Frontal cortex (tissue), 4 donors: ENCODE data around the gene SOD1. TPM values are rescaled to one million over a fixed set of nuclear protein-coding genes. Genes with fewer than 3 reads are reported as not detected.
A peak's percentile ranks its signal among the peaks of the same experiment; 100 is the strongest.
"Not testable (repeated sequence)": the region's sequence is repeated elsewhere in the genome, so short reads cannot be mapped to it uniquely, and the experiment has no call there.

Source experiments
- DNase-seq, 2 donors: peaks; one replicate each; pipeline ENCODE4 v3.0.0; 2012; ENCODE audit warnings: low spot score in 2 of 2
- FAIRE-seq: peaks from 2 replicates; lab custom pipeline; 2012; peaks lifted over from hg19 to GRCh38; lab: Jason Lieb, UNC
- total RNA-seq: library from RNA; depleted of rRNA; stranded (reverse); fragments of >200 nt; gene quantifications from one replicate; pipeline ENCODE4 v1.2.3, GENCODE V29; 2014
- donor health status: control.
- donor health status: control.
- donor health status: control.

The SOD1 gene
- total RNA-seq = 103 TPM

DNA sequence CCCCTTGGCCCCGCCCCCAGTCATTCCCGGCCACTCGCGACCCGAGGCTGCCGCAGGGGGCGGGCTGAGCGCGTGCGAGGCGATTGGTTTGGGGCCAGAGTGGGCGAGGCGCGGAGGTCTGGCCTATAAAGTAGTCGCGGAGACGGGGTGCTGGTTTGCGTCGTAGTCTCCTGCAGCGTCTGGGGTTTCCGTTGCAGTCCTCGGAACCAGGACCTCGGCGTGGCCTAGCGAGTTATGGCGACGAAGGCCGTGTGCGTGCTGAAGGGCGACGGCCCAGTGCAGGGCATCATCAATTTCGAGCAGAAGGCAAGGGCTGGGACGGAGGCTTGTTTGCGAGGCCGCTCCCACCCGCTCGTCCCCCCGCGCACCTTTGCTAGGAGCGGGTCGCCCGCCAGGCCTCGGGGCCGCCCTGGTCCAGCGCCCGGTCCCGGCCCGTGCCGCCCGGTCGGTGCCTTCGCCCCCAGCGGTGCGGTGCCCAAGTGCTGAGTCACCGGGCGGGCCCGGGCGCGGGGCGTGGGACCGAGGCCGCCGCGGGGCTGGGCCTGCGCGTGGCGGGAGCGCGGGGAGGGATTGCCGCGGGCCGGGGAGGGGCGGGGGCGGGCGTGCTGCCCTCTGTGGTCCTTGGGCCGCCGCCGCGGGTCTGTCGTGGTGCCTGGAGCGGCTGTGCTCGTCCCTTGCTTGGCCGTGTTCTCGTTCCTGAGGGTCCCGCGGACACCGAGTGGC, at the start of gene SOD1:
TSS of gene SOD1 (plus strand) at position 158 of the 723 bp plus-strand sequence. CDS start at position 235, 77 bp downstream.
- DNase-seq = peak; percentile 97 to 98
- no peak for FAIRE-seq

DNA sequence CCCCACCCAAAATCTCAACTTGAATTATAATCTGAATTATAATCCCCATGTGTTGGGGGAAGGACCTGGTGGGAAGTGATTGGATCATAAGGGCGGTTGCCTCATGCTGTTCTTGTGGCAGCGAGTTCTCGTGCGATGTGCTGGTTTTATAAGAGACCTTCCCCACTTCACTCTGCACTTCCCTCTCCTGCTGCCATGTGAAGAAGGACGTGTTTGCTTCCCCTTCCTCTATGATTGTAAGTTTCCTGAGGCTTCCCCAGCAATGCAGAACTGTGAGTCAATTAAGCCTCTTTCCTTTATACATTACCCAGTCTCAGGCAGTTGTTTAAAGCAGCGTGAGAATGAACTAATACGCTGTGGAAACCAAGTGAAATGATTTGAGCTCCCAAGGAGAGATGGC, 48.0 kb upstream of the SOD1 start:
- DNase-seq = no peak
- no peak for FAIRE-seq

DNA sequence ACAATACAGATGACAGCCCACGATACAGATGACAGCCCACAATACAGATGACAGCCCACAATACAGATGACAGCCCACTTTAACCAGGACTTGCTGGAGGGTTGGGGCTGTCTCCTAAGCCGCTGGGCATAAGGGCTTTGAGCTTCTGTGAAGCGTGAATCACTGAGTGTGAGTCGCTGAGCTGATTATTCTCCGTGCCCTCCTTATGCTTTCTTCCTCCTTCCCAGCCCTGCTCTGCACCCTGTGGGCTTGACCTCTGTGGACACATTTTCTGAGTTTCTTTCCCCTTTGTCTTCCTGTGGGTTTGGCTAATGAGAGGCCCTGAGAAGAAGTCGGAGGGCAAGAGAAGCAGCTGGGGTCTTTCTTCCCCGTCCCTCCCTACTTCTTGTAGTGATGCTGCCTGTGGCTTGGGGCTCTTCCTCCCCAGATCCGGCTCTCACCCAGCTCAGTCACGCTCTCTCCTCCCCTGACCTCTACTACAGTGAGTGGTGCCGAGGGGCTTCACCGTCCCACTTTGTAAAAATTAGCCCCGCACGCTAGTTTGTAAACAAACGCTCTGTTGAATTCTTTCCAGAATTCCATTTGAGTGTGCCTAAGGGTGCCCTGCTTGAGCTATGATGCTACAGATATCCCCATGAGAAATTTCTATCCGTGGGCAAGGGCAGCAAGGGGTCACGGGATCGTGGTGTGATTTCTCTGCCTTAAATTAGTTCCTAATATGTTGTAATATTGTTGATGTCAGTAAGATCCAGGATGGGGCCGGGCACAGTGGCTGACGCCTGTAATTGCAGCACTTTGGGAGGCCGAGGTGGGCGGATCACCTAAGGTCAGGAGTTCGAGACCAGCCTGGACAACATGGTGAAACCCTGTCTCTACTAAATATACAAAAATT, 46.4 kb upstream of the SOD1 start:
- DNase-seq = no peak
- FAIRE-seq = no peak

DNA sequence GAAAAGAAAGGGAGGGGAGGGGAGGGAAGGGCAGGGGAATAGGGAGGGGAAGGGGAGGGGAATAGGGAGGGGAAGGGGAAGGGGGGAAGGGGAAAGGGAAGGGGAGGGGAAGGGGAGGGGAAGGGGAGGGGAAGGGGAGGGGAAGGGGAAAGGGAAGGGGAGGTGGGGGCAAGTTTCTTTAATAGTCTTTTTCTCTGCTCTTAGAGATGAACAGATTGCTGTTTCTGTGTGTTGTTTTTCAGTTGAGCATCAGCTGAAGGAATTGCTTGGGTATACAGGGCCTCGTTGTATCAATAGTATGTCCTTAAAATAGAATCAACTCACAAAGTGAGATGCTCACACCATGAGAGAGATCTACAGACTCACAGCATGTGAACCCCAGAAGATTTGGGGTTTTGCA, 44.8 kb upstream of the SOD1 start:
- FAIRE-seq (no peak), DNase-seq (no peak)

DNA sequence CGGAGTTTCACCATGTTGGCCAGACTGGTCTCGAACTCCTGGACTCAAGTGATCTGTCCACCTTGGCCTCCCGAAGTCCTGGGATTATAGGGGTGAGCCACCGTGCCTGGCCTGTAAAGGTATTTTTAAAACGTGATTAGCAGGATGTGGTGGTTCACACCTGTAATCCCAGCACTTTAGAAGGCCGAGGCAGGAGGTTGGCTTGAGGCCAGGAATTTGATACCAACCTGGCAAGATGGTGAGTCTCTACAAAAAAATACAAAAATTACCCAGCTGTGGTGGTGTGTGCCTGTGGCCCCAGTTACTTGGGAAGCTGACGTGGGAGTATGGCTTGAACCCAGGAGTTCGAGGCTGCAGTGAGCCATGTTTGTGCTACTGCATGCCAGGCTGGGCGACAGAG, 43.3 kb upstream of the SOD1 start:
- no peak for DNase-seq
- FAIRE-seq = no peak

DNA sequence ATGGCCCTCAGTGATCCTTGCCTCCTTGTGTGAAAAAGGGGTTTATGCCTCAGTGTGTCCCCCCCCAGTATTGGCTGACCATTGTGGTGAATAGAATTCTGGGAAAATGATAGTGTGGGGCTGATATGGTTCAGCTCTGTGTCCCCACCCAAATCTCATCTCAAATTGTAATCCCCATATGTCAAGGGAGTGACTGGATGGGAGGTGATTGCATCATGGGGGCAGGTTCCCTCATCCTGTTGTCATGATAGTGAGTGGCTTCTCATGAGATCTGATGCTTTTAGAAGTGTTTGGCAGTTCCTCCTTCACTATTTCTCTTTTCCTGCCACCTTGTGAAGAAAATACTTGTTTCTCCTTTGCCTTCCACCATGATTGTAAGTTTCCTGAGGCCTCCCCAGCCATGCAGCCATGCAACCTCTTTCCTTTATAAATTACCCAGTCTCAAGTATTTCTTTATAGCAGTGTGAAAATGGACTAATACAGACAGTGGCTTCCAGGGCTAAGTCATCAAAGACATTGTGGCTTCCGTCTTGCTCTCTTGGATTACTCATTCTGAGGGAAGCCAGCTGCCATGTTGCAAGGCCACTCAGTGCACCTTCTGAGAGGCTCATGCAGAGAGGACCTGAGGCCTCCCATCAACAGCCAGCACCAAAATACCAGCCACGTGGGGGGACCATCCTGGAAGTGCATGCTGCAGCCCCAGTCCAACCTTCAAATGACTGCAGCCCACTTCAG, 40.6 kb upstream of the SOD1 start:
- FAIRE-seq (no peak), DNase-seq (no peak)

DNA sequence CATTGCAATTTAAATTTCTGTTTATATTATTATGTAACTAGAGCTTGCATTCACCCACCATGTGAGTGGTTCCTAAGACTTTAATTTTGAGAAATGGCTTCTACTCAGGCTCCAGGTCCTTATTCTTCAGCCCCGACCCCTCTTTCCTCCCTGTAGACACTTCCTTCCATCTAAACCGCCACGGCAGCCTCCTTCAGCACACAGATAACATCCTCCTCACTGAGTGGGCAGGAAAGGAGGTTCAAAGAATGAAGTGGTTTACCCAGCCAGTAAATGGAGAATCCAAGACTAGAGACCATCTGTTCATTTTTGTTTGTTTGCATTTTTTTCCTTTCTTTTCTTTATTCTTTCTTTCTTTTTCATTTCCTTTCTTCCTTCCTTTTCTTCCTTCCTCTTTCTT, 37.1 kb upstream of the SOD1 start:
- DNase-seq = no peak
- no peak for FAIRE-seq

DNA sequence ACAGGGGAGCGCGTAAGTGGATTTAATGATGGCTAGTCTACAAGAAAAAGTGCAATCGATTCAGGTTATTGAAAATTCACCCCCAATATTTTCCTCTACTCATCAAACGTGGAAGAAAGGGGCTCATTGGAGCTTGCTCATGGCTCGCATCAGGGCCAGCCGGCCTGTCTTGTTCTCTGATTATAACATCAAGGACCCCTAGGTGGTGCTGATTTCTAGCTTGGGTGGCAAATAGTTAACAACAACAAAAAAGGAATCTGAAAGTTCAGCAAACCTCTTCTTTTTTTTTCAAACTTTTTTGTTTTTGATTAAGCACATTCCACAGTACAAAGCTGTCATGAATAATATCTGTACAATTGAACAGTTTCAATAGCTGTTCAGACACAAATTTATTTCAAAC, 35.8 kb upstream of the SOD1 start:
- FAIRE-seq = no peak
- DNase-seq = no peak

DNA sequence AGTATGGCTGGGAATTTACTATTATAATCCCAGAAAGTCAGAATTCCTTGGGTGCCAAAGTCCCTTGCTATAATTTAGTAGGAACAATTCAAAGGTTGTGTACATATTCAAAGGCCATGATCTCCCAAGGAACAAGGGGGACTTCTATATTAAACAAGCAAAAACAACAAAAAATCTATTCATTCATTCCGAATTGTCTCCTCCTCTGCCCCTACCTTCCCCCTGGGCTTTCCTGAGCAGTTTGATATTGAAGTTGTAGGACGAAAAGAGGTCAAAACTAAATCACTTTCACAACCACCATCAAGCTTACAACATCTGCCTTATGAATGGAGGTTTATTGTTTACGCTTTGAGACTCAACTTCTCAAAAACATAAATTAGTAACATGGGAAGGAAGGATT, 35.3 kb upstream of the SOD1 start:
- FAIRE-seq (no peak), DNase-seq (no peak)

DNA sequence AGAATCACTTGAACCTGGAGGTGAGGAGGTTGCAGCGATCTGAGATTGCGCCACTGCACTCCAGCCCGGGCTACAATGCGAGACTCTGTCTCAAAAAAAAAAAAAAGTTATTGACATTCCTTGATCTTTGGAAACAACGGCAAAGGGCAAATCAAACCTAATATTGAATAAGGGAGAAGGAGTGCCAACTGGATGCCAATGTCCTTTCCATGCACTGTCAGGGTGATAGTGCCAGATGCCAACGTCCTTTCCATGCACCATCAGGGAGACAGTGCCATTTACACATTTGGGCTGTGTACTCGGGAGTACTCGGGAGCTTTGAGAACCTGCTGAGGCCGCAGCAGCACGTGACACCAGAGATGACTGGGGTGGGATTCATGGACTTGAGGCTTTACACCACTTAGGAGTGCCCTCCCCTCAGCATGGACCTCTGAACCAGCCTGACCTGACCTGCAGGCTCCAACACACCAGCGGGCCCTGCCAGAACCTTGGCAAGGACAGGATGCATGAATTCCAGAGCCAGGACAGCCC, 34.5 kb upstream of the SOD1 start:
- FAIRE-seq (no peak), DNase-seq (no peak)

DNA sequence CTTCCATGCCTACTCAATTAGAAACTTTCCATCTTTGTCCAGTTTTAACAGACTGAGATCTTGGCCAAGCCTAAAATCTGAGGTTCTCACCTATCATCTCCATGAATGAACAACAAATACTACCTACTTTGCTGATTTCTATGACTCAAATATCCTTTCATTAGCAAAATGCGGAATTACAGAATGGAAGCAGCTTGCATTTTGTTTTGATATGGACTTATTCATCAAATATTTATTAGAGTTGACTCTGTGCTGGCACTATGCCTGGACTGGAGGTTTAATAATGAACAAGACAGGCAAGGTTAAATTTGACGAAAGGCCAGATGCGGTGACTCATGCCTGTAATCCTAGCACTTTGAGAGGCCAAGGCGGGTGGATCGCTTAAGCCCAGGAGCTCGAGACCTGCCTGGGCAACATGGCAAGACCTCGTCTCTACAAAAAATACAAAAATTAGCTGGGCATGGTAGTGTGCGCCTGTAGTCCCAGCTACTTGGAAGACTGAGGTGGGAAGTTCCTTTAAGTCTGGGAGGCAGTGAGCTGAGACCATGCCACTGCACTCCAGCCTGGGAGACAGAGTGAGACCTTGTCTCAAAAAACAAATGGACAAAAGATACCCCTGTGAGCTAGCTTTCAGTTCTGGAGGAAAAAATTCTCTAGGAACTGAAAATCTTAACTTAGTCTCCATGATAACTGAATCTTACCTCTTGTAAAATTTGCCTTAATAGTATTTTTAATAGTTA, 29.4 kb upstream of the SOD1 start:
- no peak for DNase-seq
- FAIRE-seq = no peak

DNA sequence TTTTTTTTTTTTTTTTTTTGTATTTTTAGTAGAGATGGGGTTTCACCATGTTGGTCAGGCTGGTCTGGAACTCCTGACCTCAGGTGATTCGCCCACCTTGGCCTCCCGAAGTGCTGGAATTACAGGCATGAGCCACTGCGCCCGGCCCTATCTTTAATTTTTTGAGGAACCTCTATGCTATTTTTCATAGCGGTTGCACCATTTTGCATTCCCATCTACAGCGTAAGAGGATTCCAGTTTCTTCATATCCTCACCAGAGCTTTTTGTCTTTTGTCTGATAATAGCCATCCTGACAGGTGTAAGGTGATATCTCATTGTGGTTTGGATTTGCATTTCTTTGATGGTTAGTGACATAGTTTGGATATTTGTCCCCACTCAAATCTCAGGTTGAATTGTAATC, 27.6 kb upstream of the SOD1 start:
- not testable (repeated sequence) for DNase-seq, FAIRE-seq

DNA sequence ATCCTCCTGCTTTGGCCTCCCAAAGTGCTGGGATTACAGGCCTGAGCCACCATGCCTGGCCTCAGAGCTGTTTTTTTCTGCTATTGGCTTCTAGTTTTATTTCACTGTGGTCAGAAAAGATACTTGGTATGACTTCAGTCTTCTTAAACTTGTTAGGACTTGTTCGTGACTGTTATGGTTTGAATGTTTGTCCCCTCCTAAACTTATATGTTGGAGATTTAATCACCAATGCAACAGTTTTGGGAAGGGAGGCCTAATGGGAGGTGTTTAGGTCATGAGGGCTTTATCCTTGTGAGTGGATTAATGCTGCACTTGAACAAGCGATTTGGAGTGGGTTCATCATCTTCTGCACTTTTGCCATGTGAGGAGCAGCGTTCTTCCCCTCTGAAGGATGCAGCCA, 24.5 kb upstream of the SOD1 start:
- FAIRE-seq = no peak
- no peak for DNase-seq

DNA sequence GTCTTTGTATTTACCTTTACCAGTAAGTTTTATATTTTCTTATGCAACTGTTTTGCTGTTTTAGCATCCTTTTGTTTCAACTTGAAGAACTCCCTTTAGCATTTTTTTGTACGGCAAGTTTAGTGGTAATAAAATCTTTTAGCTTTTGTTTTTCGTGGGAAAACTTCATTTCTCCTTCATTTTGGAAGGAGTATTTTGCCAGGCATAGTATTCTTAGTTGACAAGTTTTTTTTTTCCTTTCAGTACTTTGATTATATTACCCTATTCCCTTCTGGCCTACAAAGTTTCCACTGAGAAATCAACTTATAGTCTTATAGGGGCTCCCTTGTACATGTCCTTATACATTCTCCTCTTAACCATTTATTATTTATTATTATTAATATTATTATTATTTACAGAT, 22.6 kb upstream of the SOD1 start:
- no peak for FAIRE-seq
- no peak for DNase-seq

DNA sequence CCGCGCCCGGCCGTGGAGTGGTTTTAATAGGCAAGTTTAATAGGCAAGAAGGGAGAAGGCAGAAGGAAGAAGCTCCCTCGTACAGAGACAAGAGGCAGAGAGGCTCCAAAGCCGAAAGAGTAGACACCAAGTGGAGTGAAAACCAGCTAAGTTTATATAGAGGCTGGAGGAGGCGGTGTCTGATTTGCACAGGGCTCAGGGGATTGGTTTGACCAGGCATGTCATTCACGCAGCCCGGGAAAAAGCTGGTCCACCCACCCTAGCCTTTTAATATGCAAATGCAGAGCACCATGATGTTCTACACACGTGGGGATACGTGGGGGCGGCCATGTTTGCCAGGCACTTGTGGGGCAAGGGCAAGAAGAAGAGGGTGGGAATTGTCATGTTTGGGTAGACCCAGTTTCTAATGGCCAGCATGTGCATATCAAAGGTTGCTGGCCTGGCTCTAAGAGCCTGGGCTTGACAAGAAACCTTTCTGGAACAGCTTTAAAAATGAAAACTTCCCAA, 18.0 kb upstream of the SOD1 start:
- FAIRE-seq (no peak), DNase-seq (no peak)

DNA sequence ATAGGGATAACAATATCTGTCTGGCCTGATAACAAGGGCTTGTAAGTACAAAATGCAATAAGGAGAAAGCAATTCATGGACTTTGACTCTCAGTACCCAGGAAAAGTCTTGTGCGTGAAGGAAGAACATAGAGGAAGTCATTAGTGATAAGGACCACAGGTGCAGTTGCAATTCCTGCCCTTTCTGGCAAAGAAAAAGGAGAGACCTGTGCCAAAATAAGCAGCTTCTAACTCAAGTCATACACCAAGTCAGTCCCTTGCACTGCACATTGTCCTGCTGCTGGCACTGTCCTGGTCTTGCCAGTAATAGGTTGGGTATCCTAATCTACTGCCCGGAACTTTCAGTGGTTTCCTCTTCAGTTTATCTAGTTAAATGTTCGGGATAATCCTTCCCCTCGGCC, 14.8 kb upstream of the SOD1 start:
- FAIRE-seq (no peak), DNase-seq (no peak)

DNA sequence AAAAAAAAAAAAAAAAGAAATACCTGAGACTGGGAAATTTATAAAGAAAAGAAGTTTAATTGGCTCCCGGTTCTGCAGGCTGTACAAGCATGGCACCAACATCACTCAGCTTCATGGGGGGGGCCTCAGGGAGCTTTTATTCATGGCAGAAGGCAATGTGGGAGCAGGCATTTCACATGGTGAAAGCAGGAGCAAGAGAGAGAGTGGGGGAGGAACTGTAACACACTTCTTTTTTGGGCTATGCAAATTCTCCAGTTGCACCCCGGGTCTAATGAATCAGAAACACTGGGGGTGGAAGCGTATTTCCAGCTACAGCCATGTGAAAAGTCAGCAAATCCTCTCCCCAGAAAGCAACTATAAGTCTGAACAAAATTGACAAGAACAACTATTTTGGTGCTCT, 11.8 kb upstream of the SOD1 start:
- FAIRE-seq = no peak
- no peak for DNase-seq

DNA sequence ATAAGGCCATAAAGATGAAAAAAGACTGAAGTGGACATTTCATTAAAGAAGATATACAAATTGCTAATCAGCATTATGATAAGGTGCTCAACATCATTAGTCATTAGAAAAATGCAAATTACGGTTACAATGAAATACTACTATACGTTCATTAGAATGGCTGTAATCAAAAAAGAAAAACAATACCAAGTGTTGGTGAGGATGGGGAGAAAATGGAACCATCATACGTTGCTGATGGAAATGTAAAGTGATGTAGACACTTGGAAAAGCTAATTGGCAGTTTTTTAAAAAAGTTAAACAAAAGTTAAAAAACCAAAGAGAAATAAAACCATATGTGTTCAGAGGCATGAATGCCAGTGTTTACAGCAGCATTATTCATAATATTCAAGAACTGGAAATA, 8.6 kb upstream of the SOD1 start:
- FAIRE-seq (no peak), DNase-seq (no peak)

DNA sequence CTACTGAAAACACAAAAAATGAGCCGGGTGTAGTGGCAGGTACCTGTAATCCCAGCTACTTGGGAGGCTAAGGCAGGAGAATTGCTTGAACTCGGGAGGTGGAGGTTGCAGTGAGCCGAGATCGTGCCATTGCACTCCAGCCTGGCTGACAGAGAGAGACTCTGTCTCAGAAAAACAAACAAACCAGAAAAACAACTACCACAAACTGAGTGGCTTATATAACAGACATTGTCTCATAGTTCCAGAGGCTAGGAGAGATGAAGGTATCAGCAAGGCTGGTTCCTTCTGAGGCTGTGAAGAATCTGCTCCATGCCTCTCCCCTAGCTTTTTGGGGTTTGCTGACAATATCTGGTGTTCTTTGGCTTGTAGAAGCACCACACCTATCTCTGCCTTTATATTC, 8.0 kb upstream of the SOD1 start:
- not testable (repeated sequence) for FAIRE-seq, DNase-seq

DNA sequence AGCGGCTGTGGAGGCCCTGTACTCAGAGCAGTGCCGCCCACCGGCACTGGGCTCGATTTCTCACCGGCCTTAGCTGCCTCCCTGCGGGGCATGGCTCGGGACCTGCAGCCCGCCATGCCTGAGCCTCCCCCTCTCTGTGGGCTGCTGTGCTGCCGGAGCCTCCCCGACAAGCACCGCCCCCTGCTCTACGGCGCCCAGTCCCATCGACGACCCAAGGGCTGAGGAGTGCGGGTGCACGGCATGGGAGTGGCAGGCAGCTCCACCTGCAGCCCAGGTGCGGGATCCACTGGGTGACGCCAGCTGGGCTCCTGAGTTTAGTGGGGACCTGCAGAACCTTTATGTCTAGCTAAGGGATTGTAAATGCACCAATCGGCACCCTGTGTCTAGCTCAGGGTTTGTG, 5.2 kb upstream of the SOD1 start:
- DNase-seq = no peak
- no peak for FAIRE-seq
